ENCODE measurements around the gene SMIM12.

DNA sequence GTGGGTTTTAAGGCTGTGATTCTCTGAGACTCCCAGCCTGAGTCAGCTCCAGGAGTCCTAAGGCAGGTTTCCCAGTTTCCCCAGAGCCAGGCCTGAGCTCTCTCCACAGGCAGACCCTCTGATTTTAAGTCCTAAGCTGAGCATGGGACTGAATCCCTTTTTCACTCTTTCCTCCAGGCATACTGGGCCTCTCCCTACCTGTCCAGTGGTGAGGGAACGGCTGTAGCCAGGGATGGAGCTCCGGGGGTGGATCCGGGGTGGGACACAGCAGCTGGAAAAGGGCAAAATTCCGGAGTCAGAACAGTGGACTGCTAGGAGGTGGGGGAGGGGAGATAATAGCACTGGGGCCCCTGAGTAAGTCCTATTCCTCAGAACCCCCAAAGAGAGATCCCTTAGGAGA is 39.9 kb upstream of the SMIM12 start:
- no peak for TF ChIP-seq POLR2AphosphoS5 (IDR thresholded peaks at IDR 0.05)
- TF ChIP-seq, protein P1, sequence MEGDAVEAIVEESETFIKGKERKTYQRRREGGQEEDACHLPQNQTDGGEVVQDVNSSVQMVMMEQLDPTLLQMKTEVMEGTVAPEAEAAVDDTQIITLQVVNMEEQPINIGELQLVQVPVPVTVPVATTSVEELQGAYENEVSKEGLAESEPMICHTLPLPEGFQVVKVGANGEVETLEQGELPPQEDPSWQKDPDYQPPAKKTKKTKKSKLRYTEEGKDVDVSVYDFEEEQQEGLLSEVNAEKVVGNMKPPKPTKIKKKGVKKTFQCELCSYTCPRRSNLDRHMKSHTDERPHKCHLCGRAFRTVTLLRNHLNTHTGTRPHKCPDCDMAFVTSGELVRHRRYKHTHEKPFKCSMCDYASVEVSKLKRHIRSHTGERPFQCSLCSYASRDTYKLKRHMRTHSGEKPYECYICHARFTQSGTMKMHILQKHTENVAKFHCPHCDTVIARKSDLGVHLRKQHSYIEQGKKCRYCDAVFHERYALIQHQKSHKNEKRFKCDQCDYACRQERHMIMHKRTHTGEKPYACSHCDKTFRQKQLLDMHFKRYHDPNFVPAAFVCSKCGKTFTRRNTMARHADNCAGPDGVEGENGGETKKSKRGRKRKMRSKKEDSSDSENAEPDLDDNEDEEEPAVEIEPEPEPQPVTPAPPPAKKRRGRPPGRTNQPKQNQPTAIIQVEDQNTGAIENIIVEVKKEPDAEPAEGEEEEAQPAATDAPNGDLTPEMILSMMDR (IDR thresholded peaks at IDR 0.05): no peak
- no peak for TF ChIP-seq POLR2A (IDR thresholded peaks at IDR 0.05)
- no peak for TF ChIP-seq EP300 (IDR thresholded peaks at IDR 0.05)
